Panc1 (cell line): ENCODE results near the gene ADORA2B.

Experiments used
- POLR2AphosphoS5 ChIP-seq: IDR thresholded peaks from 2 replicates; pipeline ENCODE4 v1.6.1; 2012; ENCODE audit warnings: mild to moderate bottlenecking, low read depth, low read length, moderate library complexity
- SIN3A ChIP-seq: IDR thresholded peaks from 2 replicates; pipeline ENCODE4 v1.6.1; 2012; ENCODE audit warnings: low read depth, mild to moderate bottlenecking, low read length, moderate library complexity, borderline replicate concordance; ENCODE audit not compliant: insufficient read depth
- TCF7L2 ChIP-seq: IDR thresholded peaks from 2 replicates; pipeline ENCODE4 v1.6.1; 2011; ENCODE audit warnings: mild to moderate bottlenecking, low read depth, low read length, inconsistent platforms
- TF ChIP-seq, protein P1 (sequence below): fragments of 450-650 bp; IDR thresholded peaks from 2 replicates; pipeline ENCODE4 v1.5.1; 2017; ENCODE audit warnings: mild to moderate bottlenecking
- TF ChIP-seq, protein P2 (sequence below), 2 experiments: IDR thresholded peaks; 2 replicates each; pipeline ENCODE4 v1.6.1; 2011 to 2012; ENCODE audit warnings: low read depth in 2 of 2, control low read depth in 1 of 2, low read length in 1 of 2, mild to moderate bottlenecking in 1 of 2, moderate library complexity in 1 of 2; ENCODE audit not compliant: insufficient read depth in 1 of 2

DNA sequence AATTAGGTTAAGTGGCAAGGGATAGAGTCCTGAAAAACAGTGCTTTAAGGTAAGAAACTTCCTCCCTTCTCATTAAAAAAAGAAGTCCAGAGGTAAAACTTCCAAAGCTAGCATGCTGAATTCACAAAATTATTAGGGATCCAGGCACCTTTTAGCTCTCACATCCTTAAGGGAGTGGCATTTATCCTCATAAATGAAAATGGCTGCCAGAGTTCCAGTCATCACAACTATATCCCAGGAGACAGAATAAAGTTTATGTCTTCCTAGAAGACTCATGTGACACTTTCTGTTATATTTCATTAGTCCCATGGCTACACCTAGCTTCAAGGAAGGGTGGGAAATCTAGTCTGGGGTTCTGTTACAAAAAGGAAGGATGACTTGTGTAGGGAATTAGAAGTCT, 23.3 kb upstream of the ADORA2B start:
- TF ChIP-seq, protein P1, sequence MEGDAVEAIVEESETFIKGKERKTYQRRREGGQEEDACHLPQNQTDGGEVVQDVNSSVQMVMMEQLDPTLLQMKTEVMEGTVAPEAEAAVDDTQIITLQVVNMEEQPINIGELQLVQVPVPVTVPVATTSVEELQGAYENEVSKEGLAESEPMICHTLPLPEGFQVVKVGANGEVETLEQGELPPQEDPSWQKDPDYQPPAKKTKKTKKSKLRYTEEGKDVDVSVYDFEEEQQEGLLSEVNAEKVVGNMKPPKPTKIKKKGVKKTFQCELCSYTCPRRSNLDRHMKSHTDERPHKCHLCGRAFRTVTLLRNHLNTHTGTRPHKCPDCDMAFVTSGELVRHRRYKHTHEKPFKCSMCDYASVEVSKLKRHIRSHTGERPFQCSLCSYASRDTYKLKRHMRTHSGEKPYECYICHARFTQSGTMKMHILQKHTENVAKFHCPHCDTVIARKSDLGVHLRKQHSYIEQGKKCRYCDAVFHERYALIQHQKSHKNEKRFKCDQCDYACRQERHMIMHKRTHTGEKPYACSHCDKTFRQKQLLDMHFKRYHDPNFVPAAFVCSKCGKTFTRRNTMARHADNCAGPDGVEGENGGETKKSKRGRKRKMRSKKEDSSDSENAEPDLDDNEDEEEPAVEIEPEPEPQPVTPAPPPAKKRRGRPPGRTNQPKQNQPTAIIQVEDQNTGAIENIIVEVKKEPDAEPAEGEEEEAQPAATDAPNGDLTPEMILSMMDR = no peak
- TF ChIP-seq POLR2AphosphoS5 (no peak), SIN3A (no peak), TCF7L2 (no peak)
- TF ChIP-seq, protein P2, sequence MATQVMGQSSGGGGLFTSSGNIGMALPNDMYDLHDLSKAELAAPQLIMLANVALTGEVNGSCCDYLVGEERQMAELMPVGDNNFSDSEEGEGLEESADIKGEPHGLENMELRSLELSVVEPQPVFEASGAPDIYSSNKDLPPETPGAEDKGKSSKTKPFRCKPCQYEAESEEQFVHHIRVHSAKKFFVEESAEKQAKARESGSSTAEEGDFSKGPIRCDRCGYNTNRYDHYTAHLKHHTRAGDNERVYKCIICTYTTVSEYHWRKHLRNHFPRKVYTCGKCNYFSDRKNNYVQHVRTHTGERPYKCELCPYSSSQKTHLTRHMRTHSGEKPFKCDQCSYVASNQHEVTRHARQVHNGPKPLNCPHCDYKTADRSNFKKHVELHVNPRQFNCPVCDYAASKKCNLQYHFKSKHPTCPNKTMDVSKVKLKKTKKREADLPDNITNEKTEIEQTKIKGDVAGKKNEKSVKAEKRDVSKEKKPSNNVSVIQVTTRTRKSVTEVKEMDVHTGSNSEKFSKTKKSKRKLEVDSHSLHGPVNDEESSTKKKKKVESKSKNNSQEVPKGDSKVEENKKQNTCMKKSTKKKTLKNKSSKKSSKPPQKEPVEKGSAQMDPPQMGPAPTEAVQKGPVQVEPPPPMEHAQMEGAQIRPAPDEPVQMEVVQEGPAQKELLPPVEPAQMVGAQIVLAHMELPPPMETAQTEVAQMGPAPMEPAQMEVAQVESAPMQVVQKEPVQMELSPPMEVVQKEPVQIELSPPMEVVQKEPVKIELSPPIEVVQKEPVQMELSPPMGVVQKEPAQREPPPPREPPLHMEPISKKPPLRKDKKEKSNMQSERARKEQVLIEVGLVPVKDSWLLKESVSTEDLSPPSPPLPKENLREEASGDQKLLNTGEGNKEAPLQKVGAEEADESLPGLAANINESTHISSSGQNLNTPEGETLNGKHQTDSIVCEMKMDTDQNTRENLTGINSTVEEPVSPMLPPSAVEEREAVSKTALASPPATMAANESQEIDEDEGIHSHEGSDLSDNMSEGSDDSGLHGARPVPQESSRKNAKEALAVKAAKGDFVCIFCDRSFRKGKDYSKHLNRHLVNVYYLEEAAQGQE (IDR thresholded peaks at IDR 0.05; ENCODE audit: insufficient read depth in 1 of 2, low read depth in 2 of 2, low read length in 1 of 2) = no peak
